Uterus (tissue), 4 donors: Measurements from ENCODE around the gene DNAJC16. TPM values are rescaled to one million over a fixed set of nuclear protein-coding genes. Genes with fewer than 3 reads are reported as not detected.

ENCODE experiments used
- DNase-seq, 2 donors: peaks; one replicate each; pipeline ENCODE4 v3.0.0-alpha.2; 2019 to 2020
- H3K27ac ChIP-seq, 2 donors: fragments of 200-600 bp; sonication (generic); 1 replicate in 1 of 2; 2 replicates in 1 of 2; pipeline ENCODE4 v1.5.1; 2016 to 2018
- H3K27me3 ChIP-seq, 2 donors: fragments of 200-600 bp; sonication (generic); one replicate each; pipeline ENCODE4 v1.5.1; 2018 to 2019; ENCODE audit warnings: control low read depth in 1 of 2
- H3K36me3 ChIP-seq, 2 donors: fragments of 200-600 bp; sonication (generic); one replicate each; pipeline ENCODE4 v1.5.1; 2019; ENCODE audit warnings: control low read depth in 1 of 2
- H3K4me1 ChIP-seq, 2 donors: fragments of 200-600 bp; sonication (generic); one replicate each; pipeline ENCODE4 v1.5.1; 2018 to 2019; ENCODE audit warnings: control low read depth in 1 of 2
- H3K4me3 ChIP-seq, 2 donors: fragments of 200-600 bp; sonication (generic); 1 replicate in 1 of 2; 2 replicates in 1 of 2; pipeline ENCODE4 v1.5.1; 2018 to 2019; ENCODE audit warnings: mild to moderate bottlenecking in 1 of 2
- H3K9me3 ChIP-seq, 2 donors: fragments of 200-600 bp; sonication (generic); one replicate each; pipeline ENCODE4 v1.5.1; 2019; ENCODE audit warnings: control low read depth in 1 of 2
- CTCF ChIP-seq, 4 experiments: fragments of 200-600 bp in 2 of 4; fragments of 450-650 bp in 2 of 4; sonication (generic) in 2 of 4; IDR thresholded peaks; one replicate each; pipeline ENCODE4 v1.5.1; 2016 to 2019; ENCODE audit warnings: antibody characterized with exemption in 4 of 4, mild to moderate bottlenecking in 2 of 4, moderate library complexity in 1 of 4
- POLR2A ChIP-seq, 2 donors: fragments of 450-650 bp; IDR thresholded peaks; one replicate each; pipeline ENCODE4 v1.6.1; 2016; ENCODE audit warnings: antibody characterized with exemption in 2 of 2, mild to moderate bottlenecking in 1 of 2, moderate library complexity in 1 of 2
- intact Hi-C: fragments of 100-400 bp; cut with DNase I; formaldehyde crosslinking; loops from one replicate; pipeline ENCODE4 v1.15.1; 2023; ENCODE audit warnings: low total_unique reads
- total RNA-seq, 4 donors: library from RNA; depleted of rRNA in 3 of 4; stranded (reverse); fragments of >200 nt in 3 of 4; gene quantifications; one replicate each; pipeline versions ENCODE4 v1.1.0 to v1.2.4, GENCODE V29; 2014 to 2023
- donor health status: DM: yes; HTN: yes; CAD: no.

The DNAJC16 gene
- total RNA-seq, 4 donors from 2014 or later = 8.8 to 32.4 (median 27.5) TPM

- intact Hi-C loops = no loop called here
- Histone ChIP-seq H3K27me3 (no peaks in the 10 kb centered on the region), H3K4me1 (no peaks in the 10 kb centered on the region), H3K9me3 (no peaks in the 10 kb centered on the region), H3K36me3 (no peaks in the 10 kb centered on the region), H3K4me3 (no peak overlapping the region), H3K27ac (no peak overlapping the region)
- DNase-seq = no peak
- no peak for TF ChIP-seq POLR2A (IDR thresholded peaks at IDR 0.05)
- no peak for TF ChIP-seq CTCF (IDR thresholded peaks at IDR 0.05)
These were observed 44.6 kb downstream of the DNAJC16 start for GRCh38 chr1:15571266-15571665.

DNA sequence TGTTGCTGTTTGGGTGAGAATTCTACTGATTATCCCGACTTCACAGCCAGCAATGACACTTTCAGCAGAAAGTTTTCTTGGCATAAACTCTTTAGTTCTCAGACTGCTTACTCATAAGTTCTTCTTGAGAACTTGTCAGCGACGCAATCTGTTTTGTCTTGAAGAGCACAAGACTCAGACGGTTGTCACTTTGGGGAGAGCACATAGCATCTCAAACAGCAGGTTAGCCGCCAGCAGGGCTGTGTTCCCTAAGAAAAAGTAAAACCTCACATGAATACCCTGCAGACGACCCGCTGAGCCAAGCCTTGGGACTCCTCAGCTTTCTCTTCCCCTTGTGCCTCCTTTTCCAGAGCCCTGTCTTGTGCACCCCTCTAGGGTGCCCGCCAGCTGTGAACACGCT lies 46.8 kb downstream of the DNAJC16 start:
- TF ChIP-seq CTCF (IDR thresholded peaks at IDR 0.05) (no peak), POLR2A (IDR thresholded peaks at IDR 0.05) (no peak)
- Histone ChIP-seq H3K4me3 (no peak overlapping the region), H3K9me3 (no peaks in the 10 kb centered on the region), H3K27ac (no peak overlapping the region), H3K4me1 (no peaks in the 10 kb centered on the region), H3K36me3 (no peaks in the 10 kb centered on the region), H3K27me3 (no peaks in the 10 kb centered on the region)
- intact Hi-C loops = no loop called here
- no peak for DNase-seq

DNA sequence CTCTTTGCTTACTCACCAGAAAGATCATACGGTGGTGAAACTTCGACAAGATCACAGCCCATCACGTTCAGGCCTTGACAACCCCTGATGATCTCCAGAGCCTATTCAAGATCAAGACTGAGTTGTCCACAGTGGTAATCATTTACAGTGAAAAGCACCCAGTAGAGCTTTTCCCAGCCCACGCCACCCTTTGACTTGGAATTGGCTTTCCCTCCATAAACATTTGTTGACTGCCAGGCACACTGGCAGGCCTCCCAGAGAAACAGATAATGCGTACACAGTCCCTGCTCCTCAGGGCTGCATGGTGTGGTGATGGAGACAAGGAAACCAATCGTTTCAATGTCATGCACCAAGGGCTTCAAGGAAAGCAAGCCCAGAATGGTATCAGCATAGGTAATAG lies 48.1 kb downstream of the DNAJC16 start:
- H3K27me3 ChIP-seq = no peaks in the 10 kb centered on the region
- no peaks in the 10 kb centered on the region for H3K36me3 ChIP-seq
- H3K4me3 ChIP-seq = no peak overlapping the region
- H3K4me1 ChIP-seq = no peaks in the 10 kb centered on the region
- TF ChIP-seq CTCF (IDR thresholded peaks at IDR 0.05) = no peak
- no peak for TF ChIP-seq POLR2A (IDR thresholded peaks at IDR 0.05)
- H3K9me3 ChIP-seq = no peaks in the 10 kb centered on the region
- DNase-seq = no peak
- intact Hi-C loops = no loop called here
- no peak overlapping the region for H3K27ac ChIP-seq

DNA sequence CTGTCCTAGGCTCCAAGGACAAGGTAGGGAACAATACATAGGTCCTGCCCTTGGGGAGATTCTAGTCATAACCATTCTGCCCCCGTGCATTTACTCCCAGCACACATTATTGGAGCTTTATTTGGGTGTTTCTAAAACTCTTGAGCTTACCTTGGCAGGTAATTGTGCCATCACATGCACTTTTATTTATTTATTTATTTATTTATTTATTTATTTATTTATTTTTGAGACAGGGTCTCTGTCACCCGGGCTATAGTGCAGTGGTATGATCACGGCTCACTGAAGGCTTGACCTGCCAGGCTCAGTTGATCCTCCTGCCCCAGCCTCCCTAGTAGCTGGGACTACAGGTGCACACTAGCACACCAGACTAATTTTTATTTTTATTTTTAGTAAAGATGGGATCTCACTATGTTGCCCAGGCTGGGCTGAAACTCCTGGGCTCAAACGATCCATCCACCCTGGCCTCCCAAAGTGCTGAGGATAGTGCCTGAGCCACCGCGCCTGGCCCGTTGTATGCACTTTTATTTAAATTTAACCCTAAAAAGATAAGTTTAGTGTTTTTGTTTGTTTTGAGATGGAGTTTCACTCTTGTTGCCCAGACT lies 49.0 kb downstream of the DNAJC16 start:
- H3K4me1 ChIP-seq = no peaks in the 10 kb centered on the region
- TF ChIP-seq POLR2A (IDR thresholded peaks at IDR 0.05) = no peak
- TF ChIP-seq CTCF (IDR thresholded peaks at IDR 0.05) = no peak
- no peaks in the 10 kb centered on the region for H3K9me3 ChIP-seq
- H3K27me3 ChIP-seq = no peaks in the 10 kb centered on the region
- no peak for DNase-seq
- intact Hi-C loops = no loop called here
- no peak overlapping the region for H3K27ac ChIP-seq
- no peak overlapping the region for H3K4me3 ChIP-seq
- H3K36me3 ChIP-seq = no peaks in the 10 kb centered on the region

DNA sequence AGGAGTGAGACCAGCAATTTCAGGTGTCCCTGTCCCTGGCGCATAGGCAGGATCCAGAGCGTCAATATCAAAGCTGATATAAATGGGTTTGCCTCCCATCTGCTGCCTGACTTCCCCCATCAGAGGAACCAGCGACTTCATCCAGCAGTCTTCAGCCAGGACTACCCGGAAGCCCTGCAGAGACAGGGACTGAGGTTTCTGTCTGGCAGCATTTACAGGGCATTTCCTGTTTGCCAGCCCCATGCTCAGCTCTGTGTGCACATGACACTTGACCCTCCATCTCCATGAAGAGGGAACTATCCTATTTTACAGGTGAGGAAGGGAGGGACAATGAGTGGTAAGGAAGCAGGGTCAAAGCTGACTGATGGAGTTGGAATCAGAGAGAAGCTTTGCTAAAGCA lies 51.0 kb downstream of the DNAJC16 start:
- intact Hi-C loops = no loop called here
- no peaks in the 10 kb centered on the region for H3K36me3 ChIP-seq
- DNase-seq = no peak
- TF ChIP-seq CTCF (IDR thresholded peaks at IDR 0.05) (no peak), POLR2A (IDR thresholded peaks at IDR 0.05) (no peak)
- H3K4me1 ChIP-seq = no peaks in the 10 kb centered on the region
- no peak overlapping the region for H3K27ac ChIP-seq
- H3K4me3 ChIP-seq = no peak overlapping the region
- H3K27me3 ChIP-seq = no peaks in the 10 kb centered on the region
- no peaks in the 10 kb centered on the region for H3K9me3 ChIP-seq
